ENCODE measurements around the gene RDM1.
"Not testable (repeated sequence)": the region's sequence is repeated elsewhere in the genome, so short reads cannot be mapped to it uniquely, and the experiment has no call there.

RDM1 gene

GRCh38 chr17:35900708-35901480 lies 29.7 kb downstream of the RDM1 start:
- no peak for DNase-seq (ENCODE audit: low read depth)
- no peak for TF ChIP-seq CTCF (conservative IDR thresholded peaks at IDR 0.05; ENCODE audit: low read length)
- H3K4me3 ChIP-seq (ENCODE audit: low read length), result no peak overlapping the region

- DNase-seq (ENCODE audit: low read depth), result no peak
- no peak overlapping the region for H3K4me3 ChIP-seq (ENCODE audit: low read length)
- TF ChIP-seq CTCF (conservative IDR thresholded peaks at IDR 0.05; ENCODE audit: low read length), result no peak
These were observed 30.3 kb downstream of the RDM1 start for GRCh38 chr17:35900280-35900679.

- no peak for TF ChIP-seq CTCF (conservative IDR thresholded peaks at IDR 0.05; ENCODE audit: low read length)
- DNase-seq (ENCODE audit: low read depth), result no peak
- H3K4me3 ChIP-seq (ENCODE audit: low read length), result no peak overlapping the region
These were observed 32.1 kb downstream of the RDM1 start for GRCh38 chr17:35898283-35899070.

- not testable (repeated sequence) for DNase-seq (ENCODE audit: low read depth); H3K4me3 ChIP-seq (ENCODE audit: low read length)
These were observed 32.8 kb downstream of the RDM1 start for GRCh38 chr17:35897772-35898171.

GRCh38 chr17:35895636-35896587 lies 34.7 kb downstream of the RDM1 start:
- H3K4me3 ChIP-seq (ENCODE audit: low read length), result no peak overlapping the region
- DNase-seq (ENCODE audit: low read depth), result no peak
- no peak for TF ChIP-seq CTCF (conservative IDR thresholded peaks at IDR 0.05; ENCODE audit: low read length)

- H3K4me3 ChIP-seq (ENCODE audit: low read length), result no peak overlapping the region
- TF ChIP-seq CTCF (conservative IDR thresholded peaks at IDR 0.05; ENCODE audit: low read length), result no peak
- no peak for DNase-seq (ENCODE audit: low read depth)
These were observed 36.4 kb downstream of the RDM1 start for GRCh38 chr17:35894206-35894605.

GRCh38 chr17:35893751-35894150 lies 36.8 kb downstream of the RDM1 start:
- H3K4me3 ChIP-seq (ENCODE audit: low read length), result no peak overlapping the region
- no peak for TF ChIP-seq CTCF (conservative IDR thresholded peaks at IDR 0.05; ENCODE audit: low read length)
- no peak for DNase-seq (ENCODE audit: low read depth)
